GM18951 (cell line): ENCODE measurements around the gene CARHSP1.

Experiments used
- POLR2A ChIP-seq: IDR thresholded peaks from 4 replicates; pipeline ENCODE4 v1.6.1; 2011; ENCODE audit warnings: mild to moderate bottlenecking; ENCODE audit not compliant: insufficient read length, insufficient read depth; ENCODE audit errors: extremely low read depth
- in situ Hi-C: fragments of 300-500 bp; cut with MboI; formaldehyde crosslinking; loops from one replicate; pipeline ENCODE4 v1.12.0; 2022; ENCODE audit warnings: low sequenced_read_pairs, mixed read lengths, inconsistent platforms; ENCODE audit not compliant: unreplicated experiment

The CARHSP1 gene

GRCh38 chr16:8832717-8833105 lies 36.1 kb downstream of the CARHSP1 start:
- in situ Hi-C loops: no loop called here
- TF ChIP-seq POLR2A: no peak

- TF ChIP-seq POLR2A: no peak
- in situ Hi-C loops: no loop called here
Observed at GRCh38 chr16:8831871-8832716, 36.7 kb downstream of the CARHSP1 start.

GRCh38 chr16:8831450-8831849 lies 37.4 kb downstream of the CARHSP1 start:
- TF ChIP-seq POLR2A: no peak
- in situ Hi-C loops: no loop called here

GRCh38 chr16:8828541-8829165 lies 40.2 kb downstream of the CARHSP1 start:
- in situ Hi-C loops: no loop called here

GRCh38 chr16:8826278-8826879 lies 42.4 kb downstream of the CARHSP1 start:
- in situ Hi-C loops: no loop called here

More at GRCh38 chr16:8828541-8829165, 40.2 kb downstream of the CARHSP1 start:
- TF ChIP-seq POLR2A: no peak

GRCh38 chr16:8822403-8822802 lies 46.4 kb downstream of the CARHSP1 start:
- no peak for TF ChIP-seq POLR2A
- in situ Hi-C loops: no loop called here

More at GRCh38 chr16:8826278-8826879, 42.4 kb downstream of the CARHSP1 start:
- no peak for TF ChIP-seq POLR2A

GRCh38 chr16:8819411-8820034 lies 49.3 kb downstream of the CARHSP1 start:
- in situ Hi-C loops: no loop called here
- TF ChIP-seq POLR2A: no peak

- in situ Hi-C loops: no loop called here
Observed at GRCh38 chr16:8818504-8819270, 50.1 kb downstream of the CARHSP1 start.

GRCh38 chr16:8816967-8817655 lies 51.7 kb downstream of the CARHSP1 start:
- in situ Hi-C loops: no loop called here

More at GRCh38 chr16:8818504-8819270, 50.1 kb downstream of the CARHSP1 start:
- no peak for TF ChIP-seq POLR2A

GRCh38 chr16:8814095-8814806 lies 54.6 kb downstream of the CARHSP1 start:
- TF ChIP-seq POLR2A: no peak
- in situ Hi-C loops: no loop called here

More at GRCh38 chr16:8816967-8817655, 51.7 kb downstream of the CARHSP1 start:
- no peak for TF ChIP-seq POLR2A

GRCh38 chr16:8812162-8812843 lies 56.5 kb downstream of the CARHSP1 start:
- in situ Hi-C loops: no loop called here
- TF ChIP-seq POLR2A: no peak
